ENCODE results near the gene LIPF.
"Not testable (repeated sequence)": the region's sequence is repeated elsewhere in the genome, so short reads cannot be mapped to it uniquely, and the experiment has no call there.

LIPF gene, protein sequence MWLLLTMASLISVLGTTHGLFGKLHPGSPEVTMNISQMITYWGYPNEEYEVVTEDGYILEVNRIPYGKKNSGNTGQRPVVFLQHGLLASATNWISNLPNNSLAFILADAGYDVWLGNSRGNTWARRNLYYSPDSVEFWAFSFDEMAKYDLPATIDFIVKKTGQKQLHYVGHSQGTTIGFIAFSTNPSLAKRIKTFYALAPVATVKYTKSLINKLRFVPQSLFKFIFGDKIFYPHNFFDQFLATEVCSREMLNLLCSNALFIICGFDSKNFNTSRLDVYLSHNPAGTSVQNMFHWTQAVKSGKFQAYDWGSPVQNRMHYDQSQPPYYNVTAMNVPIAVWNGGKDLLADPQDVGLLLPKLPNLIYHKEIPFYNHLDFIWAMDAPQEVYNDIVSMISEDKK

DNA sequence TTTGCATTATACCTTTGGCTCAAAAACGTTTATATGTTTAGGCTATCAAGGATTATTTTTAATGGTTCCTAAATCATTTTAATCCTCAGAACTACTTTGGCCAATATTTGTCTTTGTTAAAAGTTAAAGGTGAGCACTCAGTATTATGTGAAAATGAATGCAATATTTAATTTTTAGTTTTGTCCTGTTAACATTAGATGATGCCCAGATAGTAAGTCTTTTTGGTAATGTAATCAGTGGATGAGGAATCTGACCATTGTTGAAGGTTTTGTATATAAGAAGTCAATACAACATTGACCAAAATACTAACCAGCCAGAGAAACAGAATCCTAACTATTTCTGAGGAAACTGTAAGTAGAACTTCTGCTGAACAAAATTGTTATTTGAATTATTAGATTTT is at the start of gene LIPF:
TSS of gene LIPF (plus strand) at position 301 of the 400 bp plus-strand sequence. CDS start 2,856 bp downstream, outside the sequence.
- DNase-seq = no peak

DNA sequence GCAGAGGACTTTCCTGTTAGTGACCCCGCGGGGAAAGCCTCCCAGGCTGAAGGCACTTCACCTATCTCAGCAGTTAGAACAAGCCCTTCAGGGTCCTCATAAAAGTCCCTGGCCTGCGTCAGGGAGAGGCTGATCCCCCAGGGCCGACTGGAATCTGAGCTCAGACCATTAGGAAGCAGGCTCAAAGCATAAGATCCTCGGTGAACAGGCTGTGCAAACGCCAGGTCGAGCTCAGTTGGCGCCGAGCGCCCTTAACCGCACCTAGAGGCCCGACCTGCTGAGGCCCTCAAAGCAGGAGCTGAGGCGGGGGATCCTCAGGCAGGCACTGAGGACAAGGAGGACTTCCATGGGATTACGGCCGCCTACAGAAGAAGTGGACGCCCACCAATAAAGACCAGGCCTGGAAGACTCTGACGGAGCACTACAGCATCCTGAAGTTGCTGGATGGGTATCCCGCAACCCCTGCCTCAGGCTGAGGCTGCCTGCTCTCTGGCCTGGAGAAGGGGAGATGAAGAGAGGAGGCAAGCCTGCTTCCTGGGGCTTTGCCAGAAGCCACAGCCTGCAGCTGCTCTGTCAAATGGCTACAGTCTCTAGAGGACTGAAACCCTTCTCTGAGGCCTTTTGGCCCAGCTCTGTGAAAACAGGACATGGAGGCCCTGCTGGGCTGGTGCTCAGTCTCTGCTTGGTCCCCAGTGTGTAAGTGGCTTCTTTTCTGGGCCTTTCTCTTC is 47.8 kb upstream of the LIPF start:
- DNase-seq = no peak

DNA sequence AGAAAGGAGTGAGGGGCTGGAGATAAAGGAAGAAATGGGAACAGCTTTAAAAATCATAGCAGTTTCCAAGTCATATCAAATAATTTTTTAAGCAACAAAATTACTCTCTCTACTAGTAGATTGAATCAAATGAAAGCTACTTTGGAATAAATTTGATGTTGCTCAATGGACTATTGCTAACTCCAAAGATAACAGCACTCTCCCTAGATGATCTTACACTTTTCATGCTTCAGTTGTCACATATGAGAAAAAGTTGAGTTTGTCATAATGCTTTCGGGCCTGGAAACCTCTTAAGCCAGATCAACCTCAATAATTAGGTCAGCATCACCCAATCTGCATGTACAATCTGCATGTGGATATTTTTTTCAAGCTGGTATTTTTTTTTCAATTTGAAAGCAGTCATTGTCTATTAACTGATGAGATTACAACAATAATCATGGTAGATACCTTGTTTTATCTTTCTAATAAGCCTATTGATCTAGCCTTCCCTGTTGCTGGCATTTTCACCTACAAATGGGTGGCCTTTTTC is 46.4 kb upstream of the LIPF start:
- no peak for DNase-seq

DNA sequence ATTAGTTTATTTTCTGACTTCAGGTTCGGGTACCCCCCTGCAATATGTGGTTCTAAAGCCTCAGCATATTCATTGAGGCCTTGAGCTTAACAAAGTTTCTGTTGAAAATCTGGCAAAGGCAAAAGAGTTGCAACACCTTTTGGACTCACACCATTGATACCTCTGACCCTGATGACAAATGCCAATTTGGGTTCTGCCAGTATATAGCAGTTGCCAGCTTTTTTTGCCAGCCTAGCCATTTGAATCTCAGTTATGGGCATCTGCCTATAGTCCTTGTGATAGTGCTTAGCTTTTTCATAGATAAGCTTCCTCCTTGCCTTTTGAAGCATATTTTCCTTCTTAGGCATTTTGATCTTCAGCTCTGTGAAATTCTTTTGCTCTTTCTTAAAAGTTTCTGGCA is 45.7 kb upstream of the LIPF start:
- no peak for DNase-seq

DNA sequence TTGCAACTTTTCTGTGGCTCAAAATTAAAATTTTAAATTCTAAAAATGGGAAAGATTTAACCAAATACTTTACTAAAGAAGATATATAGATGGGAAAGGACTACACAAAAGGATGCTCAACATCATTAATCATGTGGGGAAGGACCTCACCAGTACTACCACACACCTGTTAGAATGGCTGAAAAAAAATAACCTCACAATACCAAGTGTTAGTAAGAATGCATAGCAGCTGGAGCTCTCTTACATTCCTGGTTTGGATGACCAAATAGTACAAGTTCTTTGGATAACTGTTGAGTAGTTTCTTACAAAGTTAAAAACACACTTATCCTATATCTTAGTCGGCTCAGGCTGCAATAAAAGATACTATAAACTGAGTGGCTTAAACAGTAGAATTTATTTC is 43.8 kb upstream of the LIPF start:
- no peak for DNase-seq

DNA sequence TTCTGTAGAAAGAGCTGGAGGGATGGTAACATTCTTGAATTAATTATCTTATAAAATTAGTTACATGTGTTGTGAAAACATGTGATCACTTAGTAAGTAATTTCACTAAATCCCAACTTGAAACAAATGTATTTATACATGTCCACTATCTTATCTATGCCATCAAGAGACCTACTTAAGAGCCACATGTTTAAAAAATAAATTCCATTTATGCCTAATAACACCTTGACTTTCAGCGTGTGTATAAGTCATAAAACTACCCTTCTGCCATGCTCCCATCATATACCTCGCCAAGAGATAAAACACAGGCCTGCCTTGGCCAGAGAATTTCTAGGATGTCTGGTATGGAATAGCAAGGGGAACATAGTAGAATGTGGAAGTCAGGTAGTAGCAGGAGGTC is 40.4 kb upstream of the LIPF start:
- no peak for DNase-seq

DNA sequence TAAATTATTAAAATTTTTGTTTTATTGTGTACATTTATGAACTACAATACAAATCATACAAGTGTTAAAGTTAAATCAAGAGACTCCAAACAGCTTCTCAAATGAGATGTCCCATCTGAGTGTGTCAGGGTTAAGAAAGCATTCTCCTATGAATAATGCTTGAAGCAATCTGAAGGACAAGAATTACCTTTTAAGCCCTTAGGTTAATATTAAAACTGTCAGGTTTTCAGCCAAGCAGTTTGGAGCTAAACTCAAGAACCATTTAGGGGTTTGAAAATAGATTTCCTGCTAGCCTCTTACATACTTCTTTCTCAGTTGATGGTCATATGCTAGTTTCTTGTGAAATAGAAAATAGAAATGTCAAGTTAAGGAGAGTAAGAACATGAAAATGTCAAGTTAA is 39.4 kb upstream of the LIPF start:
- no peak for DNase-seq

DNA sequence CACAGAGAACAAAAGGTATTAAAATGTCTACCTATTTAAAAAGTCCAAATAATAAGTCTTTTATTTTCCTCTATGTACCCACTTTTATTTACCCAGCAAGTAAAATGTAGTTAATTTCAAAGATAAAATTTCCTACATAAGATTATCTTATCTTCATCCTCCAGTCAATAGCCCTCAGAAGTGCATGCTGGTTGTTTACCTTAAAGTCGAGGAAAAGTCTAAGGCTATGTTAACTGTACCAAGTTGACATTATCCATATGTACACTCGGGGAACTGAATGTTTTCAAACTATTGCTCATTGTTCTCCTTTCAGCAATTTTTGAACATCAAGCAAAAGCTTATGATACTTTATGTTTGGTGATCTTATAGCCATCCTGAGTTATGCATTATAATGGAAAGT is 24.1 kb upstream of the LIPF start:
- DNase-seq = no peak

DNA sequence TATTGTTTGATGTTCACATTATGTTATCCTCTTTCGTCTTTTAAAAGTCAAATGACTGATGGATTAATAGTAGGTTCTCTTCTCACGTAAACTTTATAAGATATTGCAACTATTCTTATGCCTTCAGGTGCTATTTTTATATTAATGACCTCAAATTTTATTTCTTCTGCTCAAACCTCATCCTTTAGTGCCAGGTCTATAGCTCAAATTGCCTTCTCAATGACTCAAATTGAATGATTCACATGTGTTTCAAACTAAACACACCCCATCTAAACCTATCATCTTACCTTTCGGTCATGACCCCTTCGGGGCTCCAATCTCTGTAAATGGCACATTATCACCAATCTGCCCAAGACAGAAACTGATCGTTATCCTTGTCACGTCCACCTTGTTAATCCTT is 22.0 kb upstream of the LIPF start:
- DNase-seq = no peak

DNA sequence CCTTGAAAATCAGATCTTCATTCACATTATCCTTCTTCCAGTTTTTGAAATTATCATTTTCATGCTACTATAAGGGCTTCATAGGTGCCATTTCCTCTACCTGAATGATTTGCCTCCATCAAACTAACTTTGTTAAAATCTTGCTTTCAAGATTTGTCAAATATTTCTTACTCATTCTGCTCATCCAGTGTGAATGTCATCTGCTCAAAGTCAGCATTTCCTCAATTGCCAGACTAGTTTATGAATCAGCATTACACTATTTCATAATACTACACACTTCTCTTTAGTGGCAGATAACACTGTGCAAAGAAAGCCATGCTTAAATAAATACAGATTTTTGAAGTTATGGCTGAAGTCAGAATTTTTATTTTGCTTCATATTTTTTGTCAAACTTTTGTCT is 21.3 kb upstream of the LIPF start:
- no peak for DNase-seq

DNA sequence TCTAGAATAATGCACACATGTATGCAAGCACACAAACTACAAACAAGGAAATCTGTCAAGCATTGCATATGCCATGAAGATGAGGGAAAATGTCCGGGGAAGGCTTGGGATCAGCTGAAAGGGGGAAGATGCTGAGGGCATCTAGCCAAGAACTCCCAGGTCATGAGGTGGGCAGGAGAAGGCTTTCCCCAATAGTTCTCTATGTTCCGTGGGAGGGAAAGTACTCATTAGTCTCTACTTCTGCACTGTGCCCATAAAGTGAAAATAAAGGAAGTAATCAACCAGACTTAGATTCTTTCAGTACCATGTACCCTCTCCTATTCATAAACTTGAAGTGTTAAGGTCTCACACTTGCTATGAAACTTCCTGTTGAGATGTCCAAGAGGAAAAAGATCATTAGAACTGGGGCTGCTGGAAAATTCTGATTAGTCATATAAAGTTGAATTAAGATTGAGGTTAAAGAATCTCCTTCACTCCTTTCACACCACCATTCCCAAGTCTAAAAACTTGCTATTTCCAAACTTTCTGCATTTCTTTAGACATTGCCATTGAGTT is 17.1 kb upstream of the LIPF start:
- no peak for DNase-seq

DNA sequence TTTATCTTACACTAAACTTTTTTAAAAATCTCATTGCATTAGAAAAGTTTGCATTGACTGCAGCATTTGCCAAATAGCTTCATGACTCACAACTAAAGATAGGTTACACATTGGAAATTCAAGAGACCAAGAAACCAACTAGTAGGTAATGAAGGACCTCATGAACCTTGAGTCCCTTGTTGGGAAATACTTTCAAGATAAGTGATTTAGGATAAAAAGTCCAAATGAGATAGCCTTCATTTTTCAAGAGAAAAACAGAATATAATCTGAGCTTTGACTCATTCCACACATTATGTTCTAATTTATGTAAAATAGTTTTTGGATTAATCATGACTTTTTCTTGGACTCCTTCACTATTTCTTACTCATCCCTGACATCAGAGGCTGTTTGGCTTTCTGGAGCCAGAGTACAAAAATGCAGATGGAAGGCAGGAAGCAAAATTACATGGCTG is 13.1 kb upstream of the LIPF start:
- no peak for DNase-seq

DNA sequence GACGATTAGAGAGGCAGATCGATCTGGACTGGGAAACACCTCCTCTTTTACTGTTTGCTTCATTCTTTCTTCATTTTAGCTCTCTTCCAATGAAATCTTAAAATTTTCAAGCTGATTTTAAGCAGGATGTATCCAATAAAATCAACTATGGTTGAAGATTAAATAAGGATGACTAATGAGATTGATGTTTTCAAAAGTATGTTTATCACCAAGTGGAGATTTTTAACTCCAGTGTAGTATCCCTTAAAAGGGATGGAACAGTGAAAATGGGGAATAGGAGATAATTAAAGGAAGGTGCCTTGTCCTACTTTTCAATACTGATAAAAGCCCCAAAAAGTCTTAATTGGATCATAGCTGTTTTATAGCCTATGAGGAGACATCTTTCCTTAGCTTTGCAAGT is 11.6 kb upstream of the LIPF start:
- DNase-seq = no peak

DNA sequence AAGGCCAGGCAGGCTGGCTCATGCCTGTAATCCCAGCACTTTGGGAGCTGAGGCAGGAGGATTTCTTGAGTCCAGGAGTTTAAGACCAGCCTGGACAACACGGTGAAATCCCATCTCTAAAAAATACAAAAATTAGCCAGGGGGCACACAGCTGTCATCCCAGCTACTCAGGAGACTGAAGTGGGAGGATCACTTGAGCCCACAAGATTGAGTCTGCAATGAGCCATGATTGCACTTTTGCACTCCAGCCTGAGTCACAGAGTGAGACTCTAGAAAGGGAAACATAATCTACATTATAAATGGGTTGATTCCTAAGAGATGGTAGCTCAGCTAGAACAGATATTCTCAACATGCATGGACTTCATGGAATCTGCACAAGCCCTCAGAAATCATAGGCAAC is 6.3 kb upstream of the LIPF start:
- DNase-seq = no peak

DNA sequence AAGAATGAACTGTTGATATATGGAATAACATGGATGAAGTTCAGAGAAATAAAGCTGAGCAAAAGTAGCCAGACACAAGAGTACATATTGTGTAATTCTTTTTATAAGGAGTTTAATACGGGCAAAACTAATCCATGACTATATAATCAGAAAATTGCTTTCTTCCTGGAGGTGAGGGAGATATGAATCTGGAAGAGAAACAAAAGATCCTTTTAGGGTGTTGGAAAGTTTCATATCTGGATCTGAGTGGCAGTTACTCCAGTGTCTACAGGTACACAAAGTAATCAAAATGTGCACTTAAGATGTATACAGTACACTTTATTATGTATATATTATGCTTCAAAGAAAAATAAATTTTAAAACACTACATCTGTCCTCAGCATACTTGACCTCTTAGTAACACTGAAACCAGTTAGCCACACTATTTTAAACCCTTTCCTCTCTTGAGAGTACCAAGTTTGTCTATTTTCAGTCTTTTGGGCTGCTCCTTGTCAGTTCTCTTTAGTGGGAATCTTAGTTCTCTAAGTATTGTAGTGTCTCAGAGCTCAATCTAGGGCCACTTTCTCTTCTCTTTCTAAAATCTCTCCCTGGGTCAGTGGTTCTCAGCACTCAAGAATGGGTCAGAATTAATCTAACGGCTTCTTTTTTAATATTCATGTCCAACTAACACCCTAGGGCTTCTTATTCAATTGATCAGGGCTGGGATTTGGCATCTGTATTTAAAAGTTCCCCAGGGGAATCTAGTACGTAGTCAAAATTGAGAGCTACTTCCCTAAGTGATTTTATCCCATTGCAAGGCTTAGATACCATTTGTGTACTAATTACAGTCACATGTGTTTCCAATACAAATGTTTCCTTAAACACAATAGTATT is 4.3 kb upstream of the LIPF start:
- no peak for DNase-seq

DNA sequence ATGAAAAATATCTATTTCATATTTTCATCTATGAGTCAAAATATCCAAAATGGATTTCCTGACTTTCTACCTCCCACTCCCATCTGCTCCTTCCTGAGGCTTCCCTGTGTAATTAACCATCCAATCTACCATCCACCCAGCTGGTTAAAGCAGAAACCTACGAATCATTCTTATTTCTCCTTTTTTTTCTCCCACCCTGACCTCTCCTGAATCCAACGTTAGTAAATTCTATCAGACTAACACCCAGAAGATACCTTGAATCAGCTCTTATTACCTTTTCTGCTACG is 3.7 kb upstream of the LIPF start:
- DNase-seq = no peak

DNA sequence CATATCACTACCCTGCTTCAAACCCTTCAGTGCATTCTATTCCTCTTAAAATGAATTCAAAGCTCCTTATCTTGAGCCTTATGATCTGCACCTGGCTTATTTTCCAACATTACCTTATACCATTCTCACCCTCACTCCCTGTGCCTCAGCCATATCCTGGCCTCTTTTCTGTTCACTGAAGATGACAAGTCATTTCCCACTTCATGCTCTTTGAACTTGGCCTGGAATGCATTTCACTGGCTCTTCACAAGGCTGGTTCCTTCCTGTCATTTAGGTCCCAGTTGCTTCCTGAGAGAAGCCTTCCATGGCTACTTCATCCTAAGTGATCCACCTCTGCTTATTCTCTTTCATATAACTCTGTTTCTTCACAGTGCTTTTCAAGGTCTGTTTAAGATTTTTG is 3.2 kb upstream of the LIPF start:
- no peak for DNase-seq

DNA sequence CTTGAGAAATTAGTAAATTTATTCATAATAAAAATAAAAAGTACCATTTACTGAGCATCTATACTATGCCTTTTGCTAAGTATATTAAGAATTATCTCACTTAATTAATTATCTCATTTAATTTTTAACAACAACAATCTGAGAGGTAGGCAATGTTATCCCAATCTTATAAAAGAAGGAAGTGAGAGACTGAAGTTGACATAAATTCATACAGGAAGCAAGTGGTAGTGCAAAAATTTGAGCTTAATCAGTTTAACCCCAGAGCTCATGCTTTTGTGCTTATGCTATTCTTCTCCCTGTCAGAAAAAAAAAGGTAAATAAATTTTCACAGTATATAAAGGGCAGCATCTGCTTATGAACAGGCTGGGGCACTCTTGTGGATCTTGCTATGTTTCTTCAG is 2.7 kb upstream of the LIPF start:
- no peak for DNase-seq

DNA sequence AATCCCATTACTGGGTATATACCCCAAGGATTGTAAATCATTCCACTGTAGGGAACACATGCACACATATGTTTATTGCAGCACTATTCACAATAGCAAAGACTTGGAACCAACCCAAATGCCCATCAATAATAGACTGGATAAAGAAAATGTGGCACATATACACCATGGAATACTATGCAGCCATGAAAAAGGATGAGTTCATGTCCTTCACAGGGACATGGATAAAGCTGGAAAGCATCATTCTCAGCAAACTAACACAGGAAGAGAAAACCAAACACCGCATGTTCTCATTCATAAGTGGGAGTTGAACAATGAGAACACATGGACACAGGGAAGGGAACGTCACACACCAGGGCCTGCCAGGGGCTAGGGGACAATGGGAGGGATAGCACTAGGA is 1.1 kb upstream of the LIPF start:
- not testable (repeated sequence) for DNase-seq

DNA sequence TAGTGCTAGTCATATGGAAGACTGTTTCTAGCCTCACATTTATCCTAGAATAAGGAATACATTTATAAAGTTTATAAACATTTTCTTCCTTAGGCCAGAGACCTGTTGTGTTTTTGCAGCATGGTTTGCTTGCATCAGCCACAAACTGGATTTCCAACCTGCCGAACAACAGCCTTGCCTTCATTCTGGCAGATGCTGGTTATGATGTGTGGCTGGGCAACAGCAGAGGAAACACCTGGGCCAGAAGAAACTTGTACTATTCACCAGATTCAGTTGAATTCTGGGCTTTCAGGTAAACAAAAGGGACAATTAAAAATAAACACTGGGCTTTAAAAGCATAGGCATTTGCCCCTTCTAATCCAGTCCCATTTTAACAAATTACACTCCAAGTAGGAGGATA is 4.2 kb downstream of the LIPF start:
- DNase-seq = no peak

DNA sequence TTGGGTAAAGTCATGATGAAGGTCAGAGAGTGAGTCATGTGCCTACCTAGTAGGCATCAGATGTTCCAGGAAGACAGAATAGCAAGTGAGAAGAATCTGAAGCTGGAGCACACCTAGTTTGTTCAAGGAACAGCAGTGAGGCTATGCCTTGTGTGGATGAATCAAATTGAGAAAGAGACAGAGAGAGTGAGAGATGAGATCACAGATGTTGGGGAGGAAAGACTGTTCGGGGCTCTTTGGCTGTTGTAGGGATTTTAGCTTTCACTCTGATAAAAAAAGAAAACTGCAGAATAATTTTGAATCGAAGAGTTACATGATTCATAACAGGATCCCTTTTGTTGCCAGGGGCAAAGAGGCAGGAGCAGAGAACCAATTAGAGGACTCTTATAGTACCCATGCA is 6.3 kb downstream of the LIPF start:
- no peak for DNase-seq

DNA sequence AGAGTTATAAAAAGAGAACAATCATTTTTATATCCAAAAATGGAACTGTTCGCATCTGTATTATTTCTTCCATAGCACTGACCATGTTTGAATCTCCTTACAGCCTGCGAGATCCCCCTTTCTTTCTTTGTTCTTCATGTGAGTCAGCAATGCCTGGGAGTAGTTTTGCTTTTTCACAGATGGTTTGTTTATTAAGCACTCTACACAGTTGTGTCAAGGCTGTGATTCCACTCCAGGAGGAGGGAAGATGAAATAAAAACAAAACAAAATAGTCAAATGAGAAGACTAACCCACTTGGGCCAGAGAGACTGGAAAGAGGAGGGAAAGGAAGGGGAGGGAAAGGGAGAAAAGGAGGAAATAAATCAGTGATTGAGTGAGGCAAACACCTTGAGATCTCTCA is 7.8 kb downstream of the LIPF start:
- no peak for DNase-seq

All from NCI-H345 (cell line).